Activated CD8-positive, alpha-beta memory T cell treated with anti-CD3 and anti-CD28 coated beads for 36 hours (primary cell): ENCODE measurements around the gene TPRG1. TPM values are rescaled to one million over a fixed set of nuclear protein-coding genes. Genes with fewer than 3 reads are reported as not detected.

Experiments
- CTCF ChIA-PET: fragments of 350-600 bp; sonication (Branson Sonifier 250); formaldehyde crosslinking; loops from one replicate; lab custom pipeline; 2021; ENCODE audit warnings: antibody characterized with exemption; lab: Charles Lee
- POLR2A ChIA-PET: fragments of 350-600 bp; sonication (Branson Sonifier 250); formaldehyde crosslinking; loops from one replicate; lab custom pipeline; 2021; ENCODE audit warnings: antibody characterized with exemption; lab: Charles Lee
- total RNA-seq, 2 experiments: library from RNA; stranded (reverse); gene quantifications; one replicate each; pipeline ENCODE4 v1.2.3, GENCODE V29; 2021

Gene TPRG1
- total RNA-seq, 2 experiments from 2014 or later = 16.4 to 19.1 TPM

DNA sequence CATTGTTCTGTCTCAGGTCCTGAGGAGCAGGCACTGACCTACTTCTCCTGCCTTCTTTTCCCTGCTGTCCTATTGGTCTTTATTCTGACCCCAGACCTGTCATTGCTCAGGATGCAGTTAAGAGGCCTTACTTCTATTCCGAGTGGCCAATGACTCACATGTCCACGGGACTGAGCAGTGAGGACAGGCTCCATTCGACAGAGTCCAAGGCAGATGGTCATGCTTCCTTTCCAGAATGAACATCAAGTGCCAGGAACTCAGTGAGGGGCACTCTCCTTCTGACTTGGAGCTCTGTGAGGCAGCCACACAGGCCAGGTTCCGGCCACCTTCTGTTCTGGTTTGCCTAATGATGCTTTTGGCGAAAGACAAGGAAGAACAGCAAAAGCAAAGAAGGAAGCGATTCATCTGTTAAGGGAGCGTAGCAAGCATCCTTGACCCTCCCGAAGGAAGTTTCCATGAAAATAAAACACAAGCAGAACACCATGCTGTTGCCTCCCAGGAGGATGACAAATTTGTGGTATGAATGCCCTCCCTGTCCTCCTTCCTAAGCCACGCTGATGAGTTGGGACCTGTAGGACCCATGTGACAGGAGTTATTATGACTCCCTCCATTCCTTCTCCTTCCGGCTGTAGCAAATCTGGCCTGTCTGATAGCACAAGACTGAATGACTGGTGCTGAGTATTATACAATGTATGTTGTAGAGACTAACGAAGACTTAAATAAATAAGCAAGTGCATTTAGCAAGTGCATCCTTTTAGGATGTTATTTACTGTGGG is 14.4 kb upstream of the TPRG1 start:
- POLR2A ChIA-PET = no interaction called here
- CTCF ChIA-PET = no interaction called here

GRCh38 chr3:189158034-189158433 is 13.7 kb upstream of the TPRG1 start:
- CTCF ChIA-PET = no interaction called here
- POLR2A ChIA-PET = no interaction called here

- ChIA-PET POLR2A (no interaction called here), CTCF (interaction anchor here (1.2 kb wide), 1 partner anchor 119 kb away, joined by 3 read pairs; no protein-coding TSS in a partner anchor)
Measured at GRCh38 chr3:189160519-189161309, 11.1 kb upstream of the TPRG1 start.

- CTCF ChIA-PET = no interaction called here
- POLR2A ChIA-PET = no interaction called here
Measured at GRCh38 chr3:189165092-189165612, 6.6 kb upstream of the TPRG1 start.

DNA sequence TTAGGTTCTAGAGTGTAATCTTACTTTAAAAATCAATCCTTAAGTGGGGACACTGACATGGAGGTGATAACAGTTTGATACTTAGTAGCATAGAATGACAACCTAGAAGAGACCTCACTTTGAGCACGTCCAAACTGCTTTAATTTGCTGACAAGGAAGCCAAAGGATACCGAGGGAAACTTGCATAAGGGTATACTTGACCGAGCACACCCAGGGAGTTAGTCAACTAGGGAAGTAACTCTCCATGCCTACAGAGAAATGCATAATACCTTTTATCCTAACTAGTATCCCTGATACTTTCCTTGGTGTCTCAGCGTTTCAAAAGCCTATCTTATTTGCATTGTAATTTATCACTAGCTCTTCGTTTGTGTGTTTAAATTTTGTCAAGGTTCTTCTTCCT is 5.5 kb upstream of the TPRG1 start:
- ChIA-PET POLR2A (no interaction called here), CTCF (no interaction called here)

- CTCF ChIA-PET = no interaction called here
- POLR2A ChIA-PET = no interaction called here
Measured at GRCh38 chr3:189167027-189167766, 4.6 kb upstream of the TPRG1 start.

GRCh38 chr3:189168711-189169110 is 3.1 kb upstream of the TPRG1 start:
- CTCF ChIA-PET = no interaction called here
- POLR2A ChIA-PET = no interaction called here

- CTCF ChIA-PET = interaction anchor here (0.6 kb wide), 1 partner anchor 34 kb away, joined by 3 read pairs; no protein-coding TSS in a partner anchor
- POLR2A ChIA-PET = no interaction called here
Measured at GRCh38 chr3:189169728-189170127, 2.0 kb upstream of the TPRG1 start.

DNA sequence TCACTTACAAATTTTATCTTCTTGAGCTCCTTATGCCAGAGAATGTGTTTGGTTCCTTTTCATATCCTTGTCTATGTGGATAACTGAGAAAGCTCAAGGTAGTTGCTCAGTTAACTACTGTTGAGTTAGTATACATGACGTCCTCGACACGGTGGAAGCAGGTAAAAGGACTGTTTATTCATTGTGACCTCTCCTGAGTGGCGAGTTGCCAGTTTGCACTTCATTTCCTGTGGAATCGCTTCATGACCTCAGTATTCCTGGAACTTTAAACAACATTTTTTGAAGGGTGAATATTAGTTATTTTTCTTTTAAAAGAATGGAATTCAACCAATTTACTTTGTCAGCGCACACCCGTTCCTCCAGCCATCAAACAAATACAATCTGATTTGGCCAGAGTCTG is 1.2 kb upstream of the TPRG1 start:
- ChIA-PET POLR2A (no interaction called here), CTCF (no interaction called here)

DNA sequence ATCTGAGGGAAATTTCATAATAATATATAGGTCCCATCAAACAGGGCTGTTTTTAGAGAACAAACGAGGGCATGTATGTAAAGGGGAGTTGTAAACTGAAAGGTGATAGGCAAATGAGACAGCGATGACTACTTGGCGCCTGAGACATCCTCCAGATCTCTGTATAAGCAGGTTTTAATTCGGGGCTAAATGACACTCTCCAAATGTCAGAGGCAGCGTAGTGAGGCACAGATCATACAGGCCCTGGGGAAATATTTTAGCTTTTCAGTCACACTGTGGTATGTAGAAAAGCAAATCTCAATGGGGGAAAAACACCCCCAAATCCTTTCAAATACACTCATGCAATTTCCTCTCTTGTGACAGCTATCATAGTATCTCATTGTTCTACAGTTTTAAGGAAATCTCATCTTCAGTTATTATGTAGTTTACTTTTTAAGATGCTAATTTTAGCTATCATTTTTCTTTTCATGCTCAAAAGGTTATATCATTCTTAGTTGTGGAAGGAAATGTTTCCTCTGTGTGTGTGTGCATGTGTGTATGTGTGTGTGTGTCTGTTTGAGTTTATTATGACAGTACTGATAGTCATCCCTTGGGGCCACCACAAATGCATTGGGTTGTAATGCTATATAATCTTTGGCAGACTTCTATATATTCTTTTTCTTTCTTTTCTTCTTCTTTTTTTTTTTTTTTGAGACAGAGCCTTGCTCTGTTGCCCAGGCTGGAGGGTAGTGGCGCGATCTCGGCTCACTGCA is 1.1 kb downstream of the TPRG1 start:
- ChIA-PET CTCF (no interaction called here), POLR2A (no interaction called here)

GRCh38 chr3:189184566-189184965 is 12.8 kb downstream of the TPRG1 start:
- CTCF ChIA-PET = no interaction called here
- POLR2A ChIA-PET = no interaction called here

DNA sequence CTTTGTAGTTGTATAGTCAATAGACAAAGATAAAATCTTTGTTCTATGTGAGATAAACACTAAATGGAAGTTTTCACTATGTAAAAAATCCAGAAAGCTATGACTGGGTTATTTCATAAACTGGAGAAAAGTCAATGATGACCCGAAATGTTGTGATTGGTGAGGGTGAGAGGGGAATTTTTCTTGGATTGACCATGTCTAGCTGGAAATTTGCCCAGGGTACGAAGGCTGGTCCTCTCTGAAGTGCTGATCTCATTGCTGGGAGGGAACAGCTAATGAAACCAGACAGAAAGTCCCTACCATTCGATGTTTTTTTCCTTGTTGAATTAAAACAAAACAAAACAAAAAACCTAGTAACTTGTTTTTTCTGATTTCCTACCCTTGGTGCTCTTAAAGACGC is 14.3 kb downstream of the TPRG1 start:
- ChIA-PET POLR2A (no interaction called here), CTCF (interaction anchor here (0.7 kb wide), 1 partner anchor 366 kb away, joined by 4 read pairs; no protein-coding TSS in a partner anchor)

DNA sequence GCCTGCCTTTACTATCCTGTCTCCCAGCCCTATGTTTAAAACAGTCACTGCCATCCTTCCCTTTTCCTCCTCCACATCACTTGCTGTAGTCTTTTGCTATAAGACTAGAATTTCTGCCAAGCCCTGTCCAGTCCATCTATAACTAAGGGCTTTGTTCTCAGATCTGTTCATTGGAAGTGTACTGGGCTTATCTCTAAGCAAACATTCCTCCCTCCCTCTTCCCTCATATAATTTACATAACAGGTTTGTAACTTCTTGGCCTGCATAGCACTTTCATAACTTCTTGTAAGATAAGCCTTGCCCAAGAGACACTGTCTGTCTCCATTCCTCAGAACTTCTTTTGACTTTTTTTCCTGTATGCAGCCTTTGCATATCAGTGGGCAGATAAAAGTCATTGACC is 16.7 kb downstream of the TPRG1 start:
- CTCF ChIA-PET = no interaction called here
- POLR2A ChIA-PET = no interaction called here

DNA sequence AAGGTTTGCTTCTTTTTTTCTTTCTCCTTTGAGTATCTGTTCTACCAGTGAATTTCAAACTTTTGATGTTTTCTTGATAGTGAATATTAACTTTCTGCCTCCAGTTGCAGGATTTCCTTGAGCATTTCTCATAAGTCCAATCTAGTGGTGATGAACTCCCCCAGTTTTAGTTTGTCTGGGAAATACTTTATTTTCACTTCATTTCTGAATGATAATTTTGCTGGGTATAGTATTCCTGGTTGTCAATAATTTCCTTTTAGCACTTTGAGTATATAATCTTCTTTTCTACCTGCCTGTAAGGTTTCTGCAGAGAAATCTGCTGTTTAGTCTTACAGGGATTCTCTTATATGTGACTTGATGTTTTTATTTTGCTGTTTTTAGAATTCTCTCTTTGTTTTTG is 21.0 kb downstream of the TPRG1 start:
- CTCF ChIA-PET = no interaction called here
- POLR2A ChIA-PET = no interaction called here

DNA sequence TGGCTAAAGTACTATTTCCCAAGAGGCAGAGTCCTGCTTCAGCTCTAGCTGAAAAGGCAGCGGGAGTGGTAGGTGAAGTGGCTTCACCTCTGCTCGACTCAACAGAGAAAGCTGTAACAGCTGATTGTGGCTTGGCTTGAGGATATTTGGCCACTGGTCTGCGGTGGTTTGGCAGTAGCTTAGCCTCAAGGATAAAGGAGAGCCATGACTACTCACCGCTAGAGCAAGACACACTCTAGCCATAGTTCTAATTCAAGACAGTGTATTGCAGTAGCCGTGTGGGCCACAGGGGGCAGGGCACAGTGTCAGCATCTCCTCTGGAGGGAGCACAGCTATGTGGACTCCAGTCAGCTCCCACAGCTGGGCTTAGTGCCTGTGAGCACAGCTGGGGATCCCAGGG is 23.5 kb downstream of the TPRG1 start:
- POLR2A ChIA-PET = no interaction called here
- CTCF ChIA-PET = no interaction called here

GRCh38 chr3:189202106-189202505 is 30.3 kb downstream of the TPRG1 start:
- ChIA-PET POLR2A (no interaction called here), CTCF (no interaction called here)

DNA sequence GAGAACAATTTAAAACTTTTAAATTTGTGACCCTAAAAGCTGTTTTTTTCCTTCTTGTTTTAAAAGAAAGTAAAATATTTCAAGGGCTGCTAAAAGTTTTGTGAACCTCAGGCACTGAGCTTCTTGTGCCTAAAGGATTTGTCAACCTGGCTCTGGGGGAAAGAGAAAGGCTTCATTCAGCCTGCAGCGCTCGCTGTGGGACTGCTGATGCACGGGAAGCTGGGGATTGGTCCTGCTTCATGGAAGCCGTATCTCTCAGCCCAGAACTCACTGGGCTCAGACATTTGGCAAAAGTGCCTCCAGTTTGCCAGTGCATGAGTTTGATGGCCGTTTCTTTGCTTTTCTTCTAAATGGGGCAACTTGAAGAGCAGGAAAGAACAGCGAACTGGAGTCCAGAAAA is 30.8 kb downstream of the TPRG1 start:
- ChIA-PET POLR2A (no interaction called here), CTCF (no interaction called here)

DNA sequence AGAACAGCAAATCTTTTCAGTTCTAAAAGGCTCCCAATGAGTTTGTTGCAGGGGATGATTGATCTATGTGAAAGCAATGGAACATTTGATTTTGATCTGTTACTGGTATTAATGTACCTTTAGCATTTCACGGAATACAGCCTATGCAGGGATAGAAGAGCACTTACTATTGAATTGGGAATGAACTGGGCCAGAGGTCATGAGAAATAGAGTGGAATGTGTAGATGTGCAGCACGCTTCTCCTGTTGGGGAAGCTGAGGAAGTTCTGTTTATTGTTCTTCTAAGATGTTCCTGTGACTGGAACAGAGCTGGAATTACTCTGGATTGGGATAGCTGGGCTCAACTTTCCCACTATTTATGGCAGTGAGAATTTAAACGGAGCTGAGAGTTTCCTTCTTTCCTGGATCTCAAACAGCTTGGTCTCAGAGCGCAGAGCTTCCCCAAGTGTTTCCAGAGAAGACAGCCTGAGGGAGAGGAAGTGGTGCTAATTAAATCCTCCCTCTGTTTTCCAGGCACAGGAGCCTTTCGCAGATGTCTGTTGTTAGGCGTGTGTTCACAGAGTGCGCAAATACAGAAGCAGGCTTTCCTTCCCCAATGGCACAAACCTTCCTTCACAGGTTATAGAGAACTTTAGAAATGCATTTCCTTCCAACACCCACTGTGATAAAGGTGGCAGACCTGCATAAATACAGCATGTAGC is 32.5 kb downstream of the TPRG1 start:
- POLR2A ChIA-PET = no interaction called here
- CTCF ChIA-PET = interaction anchor here (0.9 to 1.7 kb wide), 2 partner anchors 14 to 17 kb away, joined by 3 to 5 read pairs; no protein-coding TSS in a partner anchor
